NT2/D1 (cell line): ENCODE measurements around the gene TLE6.

Source experiments
- YY1 ChIP-seq: IDR thresholded peaks from 2 replicates; pipeline ENCODE4 v1.6.1; 2011; ENCODE audit not compliant: insufficient read length, insufficient read depth
- ZNF274 ChIP-seq: IDR thresholded peaks from 2 replicates; pipeline ENCODE4 v1.6.1; 2011; ENCODE audit warnings: mild to moderate bottlenecking, low read depth, low read length

- TF ChIP-seq YY1 (no peak), ZNF274 (no peak)
These were observed 17.2 kb upstream of the TLE6 start for GRCh38 chr19:2960120-2960519.
